Inferior parietal cortex (tissue), 1 donor: ENCODE data around the gene PTPN6.

Experiments used
- DNase-seq: peaks from one replicate; pipeline ENCODE4 v3.0.0-alpha.2; 2016; ENCODE audit errors: extremely low spot score

PTPN6 gene

DNA sequence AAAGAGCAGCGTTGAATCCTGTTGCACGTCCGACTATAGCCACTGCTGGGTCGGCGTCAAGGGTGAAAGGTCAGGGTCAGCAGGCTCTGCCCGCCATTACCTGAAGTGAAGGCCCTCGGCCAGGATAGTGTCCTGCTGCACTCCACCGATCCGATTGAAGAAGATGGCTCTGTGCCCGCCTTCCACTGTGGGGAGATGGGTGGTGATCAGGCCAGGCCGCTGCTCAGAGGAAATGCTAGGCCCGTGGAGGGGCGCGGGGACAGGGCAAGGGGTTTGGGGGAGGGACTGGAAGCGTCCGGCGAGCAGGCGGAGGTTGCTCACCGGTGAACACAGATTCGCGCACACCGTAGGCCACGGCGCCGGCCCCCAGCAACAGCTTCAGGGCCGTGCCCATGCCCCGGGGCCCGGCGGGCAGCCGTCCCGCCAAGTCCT is 19.0 kb downstream of the PTPN6 start:
- no peak for DNase-seq

- DNase-seq, result no peak
These were observed 23.0 kb downstream of the PTPN6 start for GRCh38 chr12:6974180-6974579.

- no peak for DNase-seq
These were observed 24.3 kb downstream of the PTPN6 start for GRCh38 chr12:6975297-6976032.

DNA sequence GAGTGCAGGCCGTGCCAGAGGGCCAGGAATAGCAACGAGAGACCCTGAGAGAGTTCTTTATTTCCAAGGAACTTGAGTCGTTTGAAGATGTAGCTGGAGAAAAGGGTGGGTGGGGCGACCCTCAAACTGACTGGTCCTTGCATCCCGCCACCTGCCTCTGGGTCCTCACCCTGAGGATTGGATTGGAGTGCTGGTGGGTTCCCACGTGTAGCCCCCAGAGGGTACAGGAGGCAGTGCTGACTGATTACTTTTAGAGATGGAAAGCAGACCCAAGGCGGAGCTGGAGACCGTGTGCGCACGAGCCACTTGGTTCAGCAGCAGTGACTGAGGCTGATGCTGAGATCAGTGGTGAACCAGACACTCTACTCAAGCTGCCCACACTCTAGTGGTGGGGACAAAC is 26.5 kb downstream of the PTPN6 start:
- DNase-seq, result no peak

DNA sequence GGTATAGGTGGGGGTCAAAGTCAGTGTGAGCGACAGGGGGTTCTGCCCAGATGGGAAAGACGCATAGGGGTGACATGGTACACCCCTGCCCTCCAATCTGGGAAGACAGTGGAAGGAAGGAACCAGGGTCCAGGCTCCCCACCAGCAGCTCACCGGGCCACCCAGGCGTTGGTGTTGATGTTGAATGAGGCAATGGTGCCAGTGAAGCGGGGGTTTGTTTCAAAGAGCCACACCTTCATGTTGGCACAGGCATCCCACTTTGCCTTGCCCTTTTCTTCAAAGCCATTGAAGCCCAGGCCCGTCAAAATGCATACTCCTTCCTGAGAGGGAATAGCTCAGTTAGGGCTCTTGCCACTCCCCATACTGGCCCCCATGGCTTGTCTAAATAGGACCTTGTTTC is 27.0 kb downstream of the PTPN6 start:
- no peak for DNase-seq

GRCh38 chr12:6978611-6979011 is 27.5 kb downstream of the PTPN6 start:
- no peak for DNase-seq

GRCh38 chr12:6979021-6979420 is 27.9 kb downstream of the PTPN6 start:
- DNase-seq, result no peak

GRCh38 chr12:6979453-6979852 is 28.3 kb downstream of the PTPN6 start:
- no peak for DNase-seq

GRCh38 chr12:6980075-6980474 is 28.9 kb downstream of the PTPN6 start:
- DNase-seq, result no peak

DNA sequence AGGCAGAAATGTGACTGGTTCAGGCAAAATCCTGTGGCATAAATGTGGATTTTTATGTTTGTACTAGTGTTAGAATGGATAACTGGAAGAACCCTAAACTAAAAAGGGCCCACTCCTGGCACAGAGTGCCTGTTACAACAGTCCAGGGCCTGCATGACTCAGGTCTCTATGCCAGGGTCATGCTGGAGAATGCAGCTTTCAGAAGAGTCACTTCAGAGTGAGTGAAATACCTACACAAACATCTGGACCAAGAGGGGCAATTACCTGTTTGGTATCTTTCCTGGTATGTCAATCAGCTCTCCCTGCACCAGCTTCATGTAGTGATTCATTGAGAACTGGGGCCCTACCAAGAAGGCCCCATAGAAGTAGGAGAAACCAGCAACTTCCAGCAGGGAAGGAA is 29.6 kb downstream of the PTPN6 start:
- DNase-seq, result no peak

DNA sequence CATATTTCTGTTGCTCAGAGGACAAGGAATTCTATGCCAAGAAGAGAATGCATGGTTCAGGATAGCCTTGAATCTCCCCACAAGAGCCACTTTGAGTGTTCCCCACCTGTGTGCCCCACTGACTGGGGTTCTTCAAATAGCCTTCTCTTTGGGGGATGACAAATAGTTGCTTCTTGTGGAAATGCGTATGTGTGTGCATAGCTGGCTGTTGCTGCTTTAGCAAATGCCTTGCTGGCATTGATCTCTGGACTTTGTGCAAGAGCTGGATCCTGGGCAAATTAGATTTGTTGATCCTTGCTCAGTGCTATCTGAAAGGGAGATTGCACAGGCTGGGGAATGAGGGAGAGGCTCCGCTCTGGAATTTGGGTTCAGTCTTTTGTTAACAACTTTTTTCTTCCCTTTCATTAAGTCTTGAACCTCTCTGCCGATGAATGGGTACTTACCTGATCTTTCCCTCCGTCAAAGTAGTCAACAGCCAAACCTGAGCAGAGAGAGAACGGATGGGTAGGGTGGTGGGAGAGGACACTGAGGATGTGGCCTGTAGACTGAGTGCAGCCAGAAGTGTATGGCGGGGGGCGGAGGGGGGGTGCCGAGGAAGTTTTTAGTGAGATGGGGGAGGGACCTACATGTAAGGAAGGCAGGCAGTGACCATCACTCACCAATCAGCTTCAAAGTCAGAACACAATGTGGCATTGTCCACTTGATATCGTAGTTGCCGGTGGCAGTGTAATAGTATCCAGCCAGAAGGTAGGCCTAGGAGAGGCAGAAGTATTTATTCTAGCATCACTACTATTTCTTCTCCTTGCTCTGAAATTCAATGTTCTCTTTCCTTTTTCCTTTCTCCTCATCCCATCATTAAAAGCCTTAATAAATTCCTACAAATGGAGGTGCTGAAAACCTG is 30.2 kb downstream of the PTPN6 start:
- no peak for DNase-seq

DNA sequence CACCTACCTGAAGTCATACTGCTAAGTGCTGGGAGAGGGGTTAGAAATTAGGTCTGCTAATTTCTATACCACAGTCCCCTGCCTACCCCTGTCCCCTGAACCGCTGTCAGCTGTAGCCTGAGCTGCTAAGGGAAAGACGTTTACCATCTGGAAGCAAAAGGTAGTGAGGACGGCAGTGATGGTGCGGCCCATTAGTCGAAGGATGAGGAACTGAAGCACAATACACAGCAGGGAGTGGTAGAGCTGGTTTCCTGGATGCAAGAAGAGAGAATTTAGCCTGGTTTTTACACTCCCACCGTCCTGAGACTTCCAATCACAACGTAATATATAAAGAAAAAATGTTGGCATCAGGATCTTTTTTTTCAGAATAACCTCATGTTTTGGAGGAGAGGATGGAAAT is 31.4 kb downstream of the PTPN6 start:
- DNase-seq, result no peak

DNA sequence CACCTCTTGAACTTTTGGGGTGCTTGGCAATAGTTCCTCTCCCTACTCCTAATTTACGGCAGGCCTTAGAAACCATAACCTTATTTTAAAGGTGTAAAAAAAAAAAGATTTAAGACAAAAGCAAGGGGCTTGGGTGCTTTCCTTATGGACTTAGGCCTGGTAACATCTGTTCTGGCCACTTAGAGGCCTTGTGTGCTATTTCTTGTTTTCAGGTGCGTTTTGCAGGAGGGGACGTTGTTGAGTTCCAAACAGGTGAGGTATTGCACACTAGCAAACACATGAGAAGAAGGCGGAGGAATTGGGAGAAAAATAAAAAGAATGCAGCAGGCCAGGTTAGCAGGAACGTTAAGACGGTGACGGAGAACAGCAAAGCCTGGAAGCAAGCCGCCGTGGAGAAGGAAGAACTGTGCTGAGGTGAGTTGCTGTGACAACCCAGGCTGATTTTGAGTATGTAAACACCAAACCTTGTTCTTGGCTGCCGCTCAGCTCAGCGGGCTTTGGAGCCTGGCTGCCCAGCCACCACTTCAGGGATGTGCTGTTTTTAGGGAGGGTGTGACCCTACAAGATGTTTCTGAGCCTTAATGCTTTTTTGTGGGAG is 36.9 kb downstream of the PTPN6 start:
- DNase-seq, result no peak

DNA sequence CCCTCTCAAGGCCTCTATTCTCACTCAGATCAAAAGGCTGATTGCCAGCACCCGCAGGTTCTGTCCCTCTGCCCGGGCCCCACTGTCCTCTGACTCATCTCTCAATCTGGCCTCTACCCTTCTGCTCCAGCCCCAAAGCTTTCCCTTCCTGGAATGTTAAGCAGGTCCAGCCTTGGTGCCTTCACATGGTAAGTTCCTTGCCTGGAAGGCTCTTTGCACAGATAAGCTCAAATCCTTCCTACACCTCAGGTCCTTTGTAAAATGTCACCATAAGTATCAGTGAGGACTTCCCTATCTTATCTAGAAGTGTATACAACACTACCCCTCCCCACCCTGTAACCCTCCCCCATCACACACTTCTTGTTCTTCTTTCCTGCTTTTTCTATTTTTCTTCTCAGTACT is 44.9 kb downstream of the PTPN6 start:
- DNase-seq, result no peak

GRCh38 chr12:6998715-6999451 is 47.7 kb downstream of the PTPN6 start:
- no peak for DNase-seq

GRCh38 chr12:7001921-7002591 is 50.9 kb downstream of the PTPN6 start:
- DNase-seq, result no peak

DNA sequence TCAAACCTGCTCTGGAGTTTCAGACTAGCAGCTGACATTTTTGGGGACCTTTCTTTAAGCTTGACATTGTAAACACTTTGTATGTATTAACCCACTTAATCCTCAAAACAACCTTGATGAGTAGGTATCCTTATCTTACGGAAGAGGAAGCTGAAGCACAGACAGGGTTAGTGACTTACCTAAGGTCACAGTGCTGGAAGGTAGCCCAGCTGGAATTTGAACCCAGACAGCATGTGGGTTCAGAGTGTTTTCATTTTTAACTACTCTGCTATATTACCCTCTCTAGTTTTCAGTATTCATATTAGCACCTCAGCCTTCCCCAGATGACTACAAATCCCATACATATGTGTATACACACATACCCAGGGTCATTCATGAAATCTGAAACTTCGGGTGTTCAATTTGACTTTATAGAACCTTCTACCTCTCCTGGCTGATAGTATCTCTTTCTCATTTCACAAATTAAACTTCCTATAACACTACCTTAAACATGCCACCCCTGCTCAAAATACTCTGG is 53.2 kb downstream of the PTPN6 start:
- DNase-seq, result no peak

GRCh38 chr12:7004840-7005239 is 53.7 kb downstream of the PTPN6 start:
- DNase-seq, result no peak

- no peak for DNase-seq
These were observed 54.2 kb downstream of the PTPN6 start for GRCh38 chr12:7005311-7005710.

DNA sequence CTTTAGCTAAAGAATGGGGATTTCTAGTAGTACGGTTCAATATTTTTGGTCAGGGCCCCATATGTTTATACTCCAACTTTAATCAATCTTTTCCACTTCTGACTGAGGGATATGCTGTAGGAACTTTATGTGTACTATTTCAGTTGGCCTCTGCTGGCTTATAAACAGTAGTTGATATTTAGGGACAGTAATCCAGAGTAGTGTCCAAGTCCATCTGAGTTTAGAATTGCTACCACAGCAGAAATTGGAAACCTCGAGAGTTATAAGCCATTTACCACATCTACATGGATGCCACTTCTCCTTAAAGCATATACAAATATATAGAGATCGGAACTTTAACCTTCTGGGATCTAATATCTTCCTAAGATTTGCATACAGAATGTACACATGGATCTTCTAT is 55.5 kb downstream of the PTPN6 start:
- no peak for DNase-seq

GRCh38 chr12:7008864-7009263 is 57.7 kb downstream of the PTPN6 start:
- DNase-seq, result no peak
